ENCODE results near the gene SESN2.
"Not testable (repeated sequence)": the region's sequence is repeated elsewhere in the genome, so short reads cannot be mapped to it uniquely, and the experiment has no call there.

The SESN2 gene

DNA sequence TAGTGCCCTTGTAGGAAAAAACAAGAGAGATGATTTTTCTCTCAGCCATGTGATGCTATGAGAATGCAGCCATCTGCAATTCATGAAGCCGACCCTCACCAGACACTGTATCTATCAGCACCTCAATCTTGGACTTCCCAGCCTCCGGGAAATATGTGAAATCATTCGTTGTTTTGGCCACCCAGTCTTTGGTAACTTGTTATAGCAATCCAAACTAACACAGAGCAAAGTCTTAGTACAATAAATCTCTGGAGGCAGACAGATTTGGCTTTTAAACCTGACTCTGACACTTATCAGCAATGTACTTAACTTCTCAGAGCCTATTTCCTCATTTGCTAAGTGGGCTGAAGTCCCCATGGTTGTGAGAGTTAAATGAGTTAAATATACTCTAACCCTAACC, 64.4 kb downstream of the SESN2 start:
- in situ Hi-C loops (cut with HindIII; ENCODE audit: low sequenced_read_pairs) = no loop called here

DNA sequence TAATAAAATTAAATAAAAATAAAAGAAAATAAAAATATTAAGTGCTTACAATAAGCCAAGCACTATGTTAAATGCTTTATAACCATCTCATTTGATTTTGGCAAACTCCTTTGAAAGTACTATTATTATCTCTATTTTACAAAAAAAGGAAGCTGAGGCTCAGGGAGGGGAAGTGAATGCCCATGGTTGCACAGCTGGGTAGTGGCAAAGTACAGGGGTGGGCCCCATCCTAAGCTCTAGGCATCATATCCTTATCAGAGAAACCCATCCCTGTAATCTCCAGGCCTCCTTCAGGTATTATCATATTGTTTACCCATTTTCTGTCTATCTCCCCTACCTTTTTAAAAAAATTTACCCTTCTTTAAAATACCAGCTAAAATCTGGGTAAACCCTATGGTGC, 67.2 kb downstream of the SESN2 start:
- in situ Hi-C loops (cut with HindIII; ENCODE audit: low sequenced_read_pairs) = no loop called here

GRCh38 chr1:28326984-28327383, 67.7 kb downstream of the SESN2 start:
- in situ Hi-C loops (cut with HindIII; ENCODE audit: low sequenced_read_pairs) = no loop called here

- in situ Hi-C loops (cut with HindIII; ENCODE audit: low sequenced_read_pairs) = not testable (repeated sequence)
These were observed 68.1 kb downstream of the SESN2 start for GRCh38 chr1:28327431-28327830.

DNA sequence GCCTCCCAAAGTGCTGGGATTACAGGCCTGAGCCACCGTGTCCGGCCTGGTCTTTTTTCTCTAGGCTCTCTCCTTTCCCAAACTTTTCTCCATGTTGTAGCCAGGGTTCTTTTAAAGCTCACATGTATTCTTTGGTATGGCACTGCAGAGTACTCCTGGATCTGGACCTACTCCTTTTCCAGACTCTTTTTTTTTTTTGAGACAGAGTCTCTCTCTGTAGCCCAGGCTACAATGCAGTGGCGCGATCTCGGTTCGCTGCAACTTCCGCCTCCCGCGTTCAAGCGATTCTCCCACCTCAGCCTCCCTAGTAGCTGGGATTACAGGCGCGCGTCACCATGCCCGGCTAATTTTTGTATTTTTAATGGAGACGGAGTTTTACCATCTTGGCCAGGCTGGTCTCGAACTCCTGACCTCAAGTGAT, 68.9 kb downstream of the SESN2 start:
- in situ Hi-C loops (cut with HindIII; ENCODE audit: low sequenced_read_pairs) = no loop called here

DNA sequence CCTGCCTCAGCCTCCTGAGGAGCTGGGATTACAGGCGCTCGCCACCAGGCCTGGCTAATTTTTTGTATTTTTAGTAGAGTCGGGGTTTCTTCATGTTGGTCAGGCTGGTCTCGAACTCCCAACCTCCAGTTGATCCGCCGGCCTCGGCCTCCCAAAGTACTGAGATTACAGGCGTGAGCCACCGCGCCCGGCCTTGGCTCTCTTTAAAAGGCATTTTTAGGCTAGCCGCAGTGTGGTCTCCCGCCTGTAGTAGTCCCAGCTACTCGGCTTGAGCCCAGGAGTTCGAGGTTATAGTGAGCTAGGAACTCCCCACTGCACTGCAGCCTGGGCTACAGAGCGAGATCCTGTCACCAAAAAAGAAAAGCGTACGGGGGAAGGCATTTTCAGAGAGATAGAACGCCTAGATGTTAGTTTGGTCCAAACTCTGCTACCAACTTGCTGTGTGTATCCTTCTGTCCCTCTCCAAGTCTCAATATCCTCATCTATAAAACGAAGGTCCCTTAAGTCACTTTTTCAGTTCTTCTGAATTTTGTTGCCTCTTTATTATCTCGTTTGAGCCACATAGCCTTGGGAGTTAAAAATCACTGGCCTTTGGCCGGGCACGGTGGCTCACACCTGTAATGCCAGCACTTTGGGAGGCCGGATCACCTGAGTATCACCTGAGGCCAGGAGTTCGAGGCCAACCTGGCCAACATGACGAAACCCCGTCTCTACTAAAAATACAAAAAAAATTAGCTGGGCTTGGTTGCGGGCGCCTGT, 70.3 kb downstream of the SESN2 start:
- in situ Hi-C loops (cut with HindIII; ENCODE audit: low sequenced_read_pairs) = no loop called here
